HG03039 (cell line): ENCODE measurements around the gene EMILIN1.
A peak's percentile ranks its signal among the peaks of the same experiment; 100 is the strongest.

Experiments used
- ATAC-seq: cut with Tn5 transposase; IDR thresholded peaks from one replicate; pipeline ENCODE4 v1.9.1; 2021; ENCODE audit warnings: mild to moderate bottlenecking, moderate library complexity; ENCODE audit not compliant: unreplicated experiment

EMILIN1 gene

GRCh38 chr2:27079233-27080139 is 1.1 kb downstream of the EMILIN1 start:
- ATAC-seq, result no peak

DNA sequence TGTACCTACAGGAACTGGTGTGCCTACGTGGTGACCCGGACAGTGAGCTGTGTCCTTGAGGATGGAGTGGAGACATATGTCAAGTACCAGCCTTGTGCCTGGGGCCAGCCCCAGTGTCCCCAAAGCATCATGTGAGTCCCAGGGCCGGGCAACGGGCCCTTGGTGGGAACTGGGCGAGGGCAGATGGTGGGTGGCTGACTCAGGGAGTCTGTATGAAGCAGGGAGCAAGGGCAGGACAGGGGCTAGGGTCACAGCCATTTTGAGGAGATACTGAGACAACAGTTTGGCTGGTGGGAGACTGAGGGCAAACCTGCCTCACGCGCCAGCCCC is 1.7 kb downstream of the EMILIN1 start:
- ATAC-seq, result no peak

GRCh38 chr2:27080603-27080936 is 2.2 kb downstream of the EMILIN1 start:
- no peak for ATAC-seq

DNA sequence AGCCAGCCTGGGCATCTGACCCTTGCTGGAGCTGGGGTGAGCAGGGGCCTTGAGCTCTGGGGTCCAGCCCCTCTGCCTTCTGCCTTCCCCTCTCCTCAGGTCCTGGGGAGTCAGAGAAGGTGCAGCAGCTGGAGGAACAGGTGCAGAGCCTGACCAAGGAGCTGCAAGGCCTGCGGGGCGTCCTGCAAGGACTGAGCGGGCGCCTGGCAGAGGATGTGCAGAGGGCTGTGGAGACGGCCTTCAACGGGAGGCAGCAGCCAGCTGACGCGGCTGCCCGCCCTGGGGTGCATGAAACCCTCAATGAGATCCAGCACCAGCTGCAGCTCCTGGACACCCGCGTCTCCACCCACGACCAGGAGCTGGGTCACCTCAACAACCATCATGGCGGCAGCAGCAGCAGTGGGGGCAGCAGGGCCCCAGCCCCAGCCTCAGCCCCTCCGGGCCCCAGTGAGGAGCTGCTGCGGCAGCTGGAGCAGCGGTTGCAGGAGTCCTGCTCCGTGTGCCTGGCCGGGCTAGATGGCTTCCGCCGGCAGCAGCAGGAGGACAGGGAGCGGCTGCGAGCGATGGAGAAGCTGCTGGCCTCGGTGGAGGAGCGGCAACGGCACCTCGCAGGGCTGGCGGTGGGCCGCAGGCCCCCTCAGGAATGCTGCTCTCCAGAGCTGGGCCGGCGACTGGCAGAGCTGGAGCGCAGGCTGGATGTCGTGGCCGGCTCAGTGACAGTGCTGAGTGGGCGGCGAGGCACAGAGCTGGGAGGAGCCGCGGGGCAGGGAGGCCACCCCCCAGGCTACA is 3.8 kb downstream of the EMILIN1 start:
- no peak for ATAC-seq

DNA sequence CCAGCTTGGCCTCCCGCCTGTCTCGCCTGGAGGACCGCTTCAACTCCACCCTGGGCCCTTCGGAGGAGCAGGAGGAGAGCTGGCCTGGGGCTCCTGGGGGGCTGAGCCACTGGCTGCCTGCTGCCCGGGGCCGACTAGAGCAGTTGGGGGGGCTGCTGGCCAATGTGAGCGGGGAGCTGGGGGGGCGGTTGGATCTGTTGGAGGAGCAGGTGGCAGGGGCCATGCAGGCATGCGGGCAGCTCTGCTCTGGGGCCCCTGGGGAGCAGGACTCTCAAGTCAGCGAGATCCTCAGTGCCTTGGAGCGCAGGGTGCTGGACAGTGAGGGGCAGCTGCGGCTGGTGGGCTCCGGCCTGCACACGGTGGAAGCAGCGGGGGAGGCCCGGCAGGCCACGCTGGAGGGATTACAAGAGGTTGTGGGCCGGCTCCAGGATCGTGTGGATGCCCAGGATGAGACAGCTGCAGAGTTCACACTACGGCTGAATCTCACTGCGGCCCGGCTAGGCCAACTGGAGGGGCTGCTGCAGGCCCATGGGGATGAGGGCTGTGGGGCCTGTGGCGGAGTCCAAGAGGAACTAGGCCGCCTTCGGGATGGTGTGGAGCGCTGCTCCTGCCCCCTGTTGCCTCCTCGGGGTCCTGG is 4.5 kb downstream of the EMILIN1 start:
- no peak for ATAC-seq

DNA sequence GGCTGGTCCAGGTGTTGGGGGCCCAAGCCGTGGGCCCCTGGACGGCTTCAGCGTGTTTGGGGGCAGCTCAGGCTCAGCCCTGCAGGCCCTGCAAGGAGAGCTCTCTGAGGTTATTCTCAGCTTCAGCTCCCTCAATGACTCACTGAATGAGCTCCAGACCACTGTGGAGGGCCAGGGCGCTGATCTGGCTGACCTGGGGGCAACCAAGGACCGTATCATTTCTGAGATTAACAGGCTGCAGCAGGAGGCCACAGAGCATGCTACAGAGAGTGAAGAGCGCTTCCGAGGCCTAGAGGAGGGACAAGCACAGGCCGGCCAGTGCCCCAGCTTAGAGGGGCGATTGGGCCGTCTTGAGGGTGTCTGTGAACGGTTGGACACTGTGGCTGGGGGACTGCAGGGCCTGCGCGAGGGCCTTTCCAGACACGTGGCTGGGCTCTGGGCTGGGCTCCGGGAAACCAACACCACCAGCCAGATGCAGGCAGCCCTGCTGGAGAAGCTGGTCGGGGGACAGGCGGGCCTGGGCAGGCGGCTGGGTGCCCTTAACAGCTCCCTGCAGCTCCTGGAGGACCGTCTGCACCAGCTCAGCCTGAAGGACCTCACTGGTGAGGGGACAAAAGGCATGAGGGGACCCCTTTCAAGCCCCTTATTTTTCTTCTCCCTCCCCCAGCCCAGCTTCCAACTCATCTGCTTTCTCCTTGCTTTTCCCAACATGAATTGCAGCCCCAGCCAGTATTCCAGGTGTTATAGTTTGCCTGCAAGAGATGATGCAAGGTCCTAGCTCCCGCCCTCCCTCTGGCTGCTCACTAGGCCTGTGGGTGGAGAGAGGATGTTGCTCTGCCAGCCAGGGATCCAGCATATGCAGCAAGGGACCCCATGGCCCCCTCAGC is 5.2 kb downstream of the EMILIN1 start:
- no peak for ATAC-seq

DNA sequence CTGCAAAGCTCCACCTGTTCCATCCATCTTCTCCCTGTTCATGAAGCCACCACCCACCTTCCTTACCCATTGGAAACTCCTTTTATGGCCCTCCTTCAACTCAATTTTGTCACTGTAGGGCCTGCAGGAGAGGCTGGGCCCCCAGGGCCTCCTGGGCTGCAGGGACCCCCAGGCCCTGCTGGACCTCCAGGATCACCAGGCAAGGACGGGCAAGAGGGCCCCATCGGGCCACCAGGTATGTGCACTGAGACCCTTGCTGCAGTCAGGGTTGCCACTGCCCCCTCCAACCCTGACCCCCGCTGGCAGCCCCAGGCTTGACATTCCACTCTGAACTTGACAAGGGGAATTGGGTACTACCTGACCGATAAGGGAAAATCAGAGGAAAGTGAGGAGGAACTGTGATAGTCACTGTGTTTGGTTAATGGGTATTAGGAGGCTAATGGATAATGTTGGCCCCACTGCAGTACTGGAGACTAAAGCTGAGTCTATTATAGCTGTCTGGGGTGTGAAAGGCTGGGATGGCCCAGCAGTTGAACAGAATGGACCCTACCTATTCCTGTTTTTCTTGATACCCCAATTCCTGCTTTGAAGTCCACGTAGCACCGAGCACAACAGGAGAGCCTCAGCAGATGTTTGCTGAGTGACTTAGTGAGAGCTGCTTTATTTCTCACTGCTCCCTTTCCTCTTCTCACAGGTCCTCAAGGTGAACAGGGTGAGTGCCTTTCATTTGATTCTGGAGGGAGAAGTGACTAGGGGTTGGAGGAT is 6.1 kb downstream of the EMILIN1 start:
- ATAC-seq, result no peak

- no peak for ATAC-seq
Observed at GRCh38 chr2:27085062-27085672, 6.8 kb downstream of the EMILIN1 start.

DNA sequence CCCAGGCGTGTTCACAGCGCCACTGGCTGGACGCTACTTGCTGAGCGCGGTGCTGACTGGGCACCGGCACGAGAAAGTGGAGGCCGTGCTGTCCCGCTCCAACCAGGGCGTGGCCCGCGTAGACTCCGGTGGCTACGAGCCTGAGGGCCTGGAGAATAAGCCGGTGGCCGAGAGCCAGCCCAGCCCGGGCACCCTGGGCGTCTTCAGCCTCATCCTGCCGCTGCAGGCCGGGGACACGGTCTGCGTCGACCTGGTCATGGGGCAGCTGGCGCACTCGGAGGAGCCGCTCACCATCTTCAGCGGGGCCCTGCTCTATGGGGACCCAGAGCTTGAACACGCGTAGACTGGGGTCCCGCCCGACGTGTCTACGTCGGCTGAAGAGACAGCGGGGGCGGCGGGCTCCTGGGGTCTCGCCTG is 7.3 kb downstream of the EMILIN1 start:
- ATAC-seq, result no peak

DNA sequence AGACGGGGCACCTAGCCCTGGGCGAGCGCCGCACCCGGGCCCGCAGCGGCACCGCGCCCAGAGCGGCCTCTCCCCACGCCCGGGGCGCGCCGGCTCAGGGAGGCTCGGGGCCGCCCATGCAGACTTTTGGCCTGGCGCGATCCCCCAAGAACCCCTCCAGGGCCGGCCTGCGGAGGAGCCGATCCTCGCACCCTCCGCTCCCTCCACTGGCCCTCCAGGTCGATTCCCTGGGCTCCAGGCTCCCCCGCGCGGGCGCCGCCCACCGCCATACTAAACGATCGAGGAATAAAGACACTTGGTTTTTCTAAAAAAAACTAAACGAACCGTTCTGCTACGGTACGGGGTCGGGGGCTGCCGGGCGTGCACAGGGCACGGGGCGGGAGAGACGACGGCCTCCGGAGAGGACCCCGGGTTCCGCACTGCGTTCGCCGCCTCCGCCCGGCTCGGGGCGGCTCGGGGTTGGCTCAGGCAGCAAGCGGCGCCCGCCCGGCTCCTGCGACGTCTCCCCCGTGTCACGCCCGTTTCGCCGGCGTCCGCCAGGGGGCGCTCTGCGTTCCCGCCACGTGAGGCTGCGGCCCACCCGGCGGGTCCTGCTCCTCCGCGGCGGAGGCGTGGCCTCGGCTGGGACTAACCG is 7.8 kb downstream of the EMILIN1 start:
- peak; percentile 64 for ATAC-seq

DNA sequence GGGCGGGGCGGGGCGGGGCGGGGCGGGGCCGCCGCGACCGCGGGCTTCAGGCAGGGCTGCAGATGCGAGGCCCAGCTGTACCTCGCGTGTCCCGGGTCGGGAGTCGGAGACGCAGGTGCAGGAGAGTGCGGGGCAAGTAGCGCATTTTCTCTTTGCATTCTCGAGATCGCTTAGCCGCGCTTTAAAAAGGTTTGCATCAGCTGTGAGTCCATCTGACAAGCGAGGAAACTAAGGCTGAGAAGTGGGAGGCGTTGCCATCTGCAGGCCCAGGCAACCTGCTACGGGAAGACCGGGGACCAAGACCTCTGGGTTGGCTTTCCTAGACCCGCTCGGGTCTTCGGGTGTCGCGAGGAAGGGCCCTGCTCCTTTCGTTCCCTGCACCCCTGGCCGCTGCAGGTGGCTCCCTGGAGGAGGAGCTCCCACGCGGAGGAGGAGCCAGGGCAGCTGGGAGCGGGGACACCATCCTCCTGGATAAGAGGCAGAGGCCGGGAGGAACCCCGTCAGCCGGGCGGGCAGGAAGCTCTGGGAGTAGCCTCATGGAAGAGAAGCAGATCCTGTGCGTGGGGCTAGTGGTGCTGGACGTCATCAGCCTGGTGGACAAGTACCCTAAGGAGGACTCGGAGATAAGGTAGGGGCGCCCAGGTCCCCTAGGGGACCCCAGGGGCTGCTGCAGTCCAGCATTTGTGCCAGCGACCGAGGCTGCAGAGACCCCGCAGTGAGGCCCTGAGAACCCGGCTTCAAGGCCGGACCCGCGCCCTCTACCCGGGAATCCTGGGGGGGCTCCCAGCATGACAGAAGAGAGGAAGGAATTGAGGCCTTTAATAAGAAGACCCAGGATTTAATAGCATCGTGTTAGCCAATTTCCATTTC is 8.5 kb downstream of the EMILIN1 start, which contains the start of gene KHK:
Gene KHK, plus strand, starts transcription at position 49 of the 870 bp plus-strand sequence. Its CDS starts 488 bp downstream, at position 537.
- ATAC-seq, result no peak

DNA sequence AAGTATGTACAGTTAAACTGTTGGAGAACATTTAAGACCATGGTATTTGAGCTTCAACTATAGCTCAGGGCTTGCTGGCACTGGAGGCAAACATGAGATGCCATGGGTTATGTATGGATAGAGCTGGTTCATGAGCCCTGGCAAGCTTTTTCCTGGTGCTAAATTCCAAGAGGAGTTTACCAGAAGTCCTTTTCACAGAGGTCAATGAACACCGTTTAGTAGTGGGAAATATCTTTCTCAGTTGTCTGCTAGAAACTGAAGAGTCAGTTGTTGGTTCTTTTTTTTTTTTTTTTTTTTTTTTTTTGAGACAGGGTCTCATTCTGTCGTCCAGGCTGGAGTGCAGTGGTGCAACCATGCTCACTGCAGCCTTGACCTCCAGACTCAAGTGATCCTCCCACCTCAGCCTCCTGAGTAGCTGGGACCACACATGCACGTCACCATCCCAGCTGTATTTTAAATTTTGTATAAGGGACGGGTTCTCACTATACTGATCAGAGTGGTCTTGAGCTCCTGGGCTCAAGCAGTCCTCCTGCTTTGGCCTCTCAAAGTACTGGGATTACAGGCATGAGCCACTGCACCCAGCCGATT is 9.5 kb downstream of the EMILIN1 start:
- no peak for ATAC-seq

DNA sequence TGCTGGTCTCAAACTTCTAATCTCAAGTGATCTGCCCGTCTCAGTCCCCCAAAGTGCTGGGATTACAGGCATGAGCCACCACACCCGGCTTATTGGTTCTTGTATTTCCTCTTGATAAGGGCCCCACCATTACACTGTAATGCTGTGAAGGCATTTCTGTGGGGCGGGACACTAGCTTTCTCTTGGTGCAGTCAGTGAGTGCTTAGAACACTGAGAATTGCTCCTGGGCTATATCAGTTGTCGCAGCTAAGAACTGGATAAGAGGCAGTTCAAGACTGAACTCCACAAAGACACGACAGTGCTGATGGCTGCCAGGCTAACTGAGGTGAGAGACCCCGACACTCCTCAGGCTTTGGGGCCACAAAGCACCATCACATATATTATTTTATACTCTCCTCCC is 10.2 kb downstream of the EMILIN1 start:
- no peak for ATAC-seq

DNA sequence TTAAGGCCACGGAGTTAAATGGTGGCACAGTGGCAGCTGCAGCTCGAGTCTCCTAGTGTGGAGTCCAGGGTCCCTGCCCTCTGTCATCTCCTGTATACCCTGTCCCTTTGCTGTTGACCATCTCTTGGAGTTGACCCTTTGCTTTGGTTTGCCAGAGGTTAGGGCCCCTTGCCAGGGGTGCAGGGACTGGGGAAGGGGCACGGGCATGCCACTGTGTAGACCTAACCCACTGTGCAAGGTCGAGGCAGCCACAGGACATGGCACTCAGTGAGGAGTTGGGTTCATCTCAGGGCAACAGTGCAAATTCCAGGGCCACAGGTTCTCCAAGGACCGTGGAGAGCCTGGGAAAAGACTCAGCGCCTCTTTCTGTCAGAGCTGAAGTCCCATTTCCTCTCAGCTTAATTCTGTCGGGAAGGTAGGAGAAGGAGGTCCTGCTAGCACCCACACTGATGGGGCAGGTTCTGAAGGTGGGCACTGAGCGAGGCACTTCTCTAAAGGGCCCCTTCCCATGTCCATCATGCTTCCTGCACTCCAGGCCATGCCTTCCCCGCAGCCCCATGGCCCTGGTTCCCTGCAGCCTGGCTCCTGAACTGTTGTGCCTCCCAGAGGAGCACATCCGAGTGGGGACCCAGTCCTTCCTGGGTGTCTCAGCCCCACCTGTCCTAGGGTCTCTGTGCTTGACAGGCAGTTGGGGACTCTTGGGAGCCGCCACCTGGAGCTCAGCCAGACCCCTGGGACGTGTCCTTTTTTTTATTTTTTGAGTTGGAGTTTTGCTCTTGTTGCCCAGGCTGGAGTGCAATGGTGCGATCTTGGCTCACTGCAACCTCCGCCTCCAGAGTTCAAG is 10.9 kb downstream of the EMILIN1 start:
- no peak for ATAC-seq

DNA sequence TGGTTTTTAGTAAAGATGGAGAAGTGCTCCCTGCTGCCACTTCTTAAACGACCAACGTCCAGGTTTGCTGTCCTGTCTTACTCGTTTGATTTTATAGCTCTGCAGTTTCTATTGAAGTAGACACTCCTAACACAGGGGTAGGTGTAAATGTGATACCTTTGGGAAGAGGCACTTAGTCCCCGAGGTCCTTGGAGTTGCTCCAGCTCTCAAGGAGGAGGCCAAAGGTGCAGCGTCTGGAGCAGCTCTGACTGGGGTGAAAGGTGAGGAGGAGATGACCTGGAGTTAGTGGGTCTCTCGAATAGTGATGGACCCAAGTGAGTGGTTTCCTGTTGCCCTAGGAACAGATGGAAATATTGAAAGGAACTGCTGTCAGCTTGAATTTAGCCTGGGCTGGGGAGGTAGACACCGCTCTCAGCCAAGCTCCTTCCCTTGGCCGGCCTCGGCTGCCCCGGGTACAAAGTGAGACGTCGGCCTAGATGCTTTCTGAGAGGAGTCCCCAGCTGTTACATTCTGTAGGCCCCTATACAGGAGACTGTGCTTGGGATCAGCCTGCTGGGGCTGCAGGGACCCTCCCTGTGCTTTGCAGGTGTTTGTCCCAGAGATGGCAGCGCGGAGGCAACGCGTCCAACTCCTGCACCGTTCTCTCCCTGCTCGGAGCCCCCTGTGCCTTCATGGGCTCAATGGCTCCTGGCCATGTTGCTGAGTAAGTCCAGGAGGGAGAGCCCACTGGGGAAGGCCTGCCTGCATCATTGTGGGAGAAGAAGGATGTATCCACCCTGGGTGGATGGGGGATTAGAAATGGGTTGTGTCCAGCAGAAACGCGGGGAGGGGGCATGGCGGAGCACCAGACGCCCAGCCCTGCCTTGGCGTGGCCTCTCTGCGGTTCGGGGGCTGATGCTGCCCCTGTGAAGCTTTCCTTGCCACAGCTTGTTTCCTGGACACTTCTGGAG is 13.6 kb downstream of the EMILIN1 start:
- no peak for ATAC-seq
